ENCODE data around the gene ANKH.
A peak's percentile ranks its signal among the peaks of the same experiment; 100 is the strongest.

Gene ANKH

DNA sequence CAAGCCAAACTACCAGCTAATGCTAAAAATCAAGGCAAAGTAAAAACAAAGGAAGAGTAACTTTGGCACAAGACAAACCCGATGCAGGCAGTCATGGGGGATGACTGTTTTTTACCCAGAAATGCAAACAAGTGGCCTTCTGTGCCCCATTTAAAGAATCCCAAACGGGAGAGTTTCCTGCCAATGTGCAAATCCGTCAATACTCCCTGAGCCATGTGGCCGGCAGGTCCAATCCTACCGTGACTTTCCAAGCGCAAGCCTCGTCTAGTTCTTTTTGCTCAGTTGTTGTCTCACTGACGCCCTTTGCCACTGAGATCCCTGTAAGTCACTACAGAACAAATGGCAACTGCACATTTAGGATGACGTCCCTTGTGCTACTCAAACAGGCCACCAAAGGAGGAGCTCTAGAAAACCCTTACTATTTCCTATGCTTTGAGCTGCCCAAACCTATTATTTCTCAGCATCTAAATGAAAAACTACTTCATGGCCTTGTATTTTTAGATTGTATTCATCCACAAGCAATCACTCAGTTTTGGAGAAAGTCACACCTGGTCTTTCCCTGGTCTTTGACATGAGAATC, 163.7 kb downstream of the ANKH start:
- no peak for DNase-seq

DNA sequence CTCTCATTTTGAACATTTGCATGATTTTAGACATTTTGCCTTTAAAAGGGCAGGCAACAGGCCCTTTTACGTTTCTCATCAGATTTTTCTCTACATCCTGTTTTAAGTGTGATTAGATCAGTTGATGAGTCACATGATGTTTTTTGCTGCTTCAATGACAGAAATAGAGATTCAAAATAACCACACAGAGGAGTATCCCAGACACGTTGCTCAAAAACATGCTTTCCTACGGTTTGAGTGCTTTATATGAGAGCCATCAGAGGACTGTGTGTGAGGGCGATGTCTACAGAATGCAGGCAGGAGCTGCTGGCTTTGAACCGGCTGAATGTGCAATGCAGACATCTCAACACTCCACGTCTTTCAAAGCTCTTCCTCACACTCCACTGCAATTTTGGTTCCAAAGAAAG, 165.0 kb downstream of the ANKH start:
- peak in 1 of 4 experiments; percentile 25 for DNase-seq

DNA sequence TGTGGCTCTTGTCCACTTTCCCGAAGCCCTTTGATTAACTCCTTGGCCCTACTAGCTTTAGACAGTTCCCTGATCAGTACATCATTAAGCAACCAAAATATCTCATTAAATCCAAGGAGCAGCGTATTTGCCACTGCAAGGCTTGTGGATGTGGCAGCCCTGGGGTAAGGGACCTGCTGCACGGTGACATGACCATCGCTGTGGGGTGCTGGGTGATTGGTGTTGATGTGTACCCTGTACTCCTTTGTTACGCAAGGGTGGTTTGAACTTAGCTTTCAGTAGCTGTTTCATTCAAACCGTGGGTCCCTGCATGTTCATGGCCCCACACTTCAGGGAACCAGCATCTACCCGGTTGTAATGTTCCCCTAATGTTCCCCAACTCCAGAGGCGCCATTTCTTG, 166.0 kb downstream of the ANKH start:
- no peak for DNase-seq

DNA sequence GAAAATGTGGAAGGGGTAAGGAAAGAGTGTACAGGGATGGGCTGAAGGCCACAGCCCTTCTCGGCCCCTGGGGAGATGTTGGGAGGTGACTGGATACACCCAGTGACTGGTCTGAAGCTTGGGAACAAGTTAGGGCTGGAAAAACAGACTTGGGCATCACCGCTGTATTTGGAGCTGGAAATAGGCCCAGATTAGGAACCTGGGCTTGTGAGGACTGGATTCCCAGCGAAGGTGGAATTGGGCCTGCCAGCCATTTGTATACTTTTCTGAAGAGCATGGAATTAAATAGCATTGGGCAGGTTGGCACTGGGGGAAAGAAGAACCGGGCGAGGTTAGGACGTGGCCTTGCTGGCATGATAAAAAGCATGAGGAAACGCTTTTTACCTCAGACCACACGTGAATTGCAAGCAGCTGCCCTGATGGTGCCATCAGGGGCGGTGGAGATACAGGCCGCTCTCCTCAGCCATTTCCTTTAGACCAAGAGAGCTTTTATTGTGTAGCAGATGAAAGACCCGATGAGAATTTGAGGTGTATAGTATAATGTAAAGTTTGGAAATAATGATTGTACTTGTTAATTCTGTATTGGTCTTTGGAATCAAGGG, 169.2 kb downstream of the ANKH start:
- DNase-seq: no peak

DNA sequence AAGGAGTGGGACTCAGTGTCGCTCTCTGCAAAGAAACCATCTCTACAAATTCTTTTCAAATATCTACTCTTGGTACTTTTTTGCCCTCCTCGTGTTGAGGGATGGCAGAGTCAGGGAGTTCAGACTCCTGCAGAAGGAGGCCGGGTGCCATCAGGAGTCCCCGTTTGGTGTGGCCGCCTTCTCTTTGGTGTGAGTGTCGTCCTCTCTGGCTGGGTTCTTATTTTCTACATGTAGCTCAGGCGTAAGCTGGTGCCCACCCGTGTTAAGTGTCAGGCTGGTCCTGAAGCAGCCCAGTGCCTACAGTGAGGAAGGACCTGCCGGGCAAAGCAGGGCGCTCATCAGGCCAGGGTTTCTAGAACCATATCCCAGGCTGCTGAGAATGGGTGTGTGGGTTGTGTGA, 170.0 kb downstream of the ANKH start:
- no peak for DNase-seq

DNA sequence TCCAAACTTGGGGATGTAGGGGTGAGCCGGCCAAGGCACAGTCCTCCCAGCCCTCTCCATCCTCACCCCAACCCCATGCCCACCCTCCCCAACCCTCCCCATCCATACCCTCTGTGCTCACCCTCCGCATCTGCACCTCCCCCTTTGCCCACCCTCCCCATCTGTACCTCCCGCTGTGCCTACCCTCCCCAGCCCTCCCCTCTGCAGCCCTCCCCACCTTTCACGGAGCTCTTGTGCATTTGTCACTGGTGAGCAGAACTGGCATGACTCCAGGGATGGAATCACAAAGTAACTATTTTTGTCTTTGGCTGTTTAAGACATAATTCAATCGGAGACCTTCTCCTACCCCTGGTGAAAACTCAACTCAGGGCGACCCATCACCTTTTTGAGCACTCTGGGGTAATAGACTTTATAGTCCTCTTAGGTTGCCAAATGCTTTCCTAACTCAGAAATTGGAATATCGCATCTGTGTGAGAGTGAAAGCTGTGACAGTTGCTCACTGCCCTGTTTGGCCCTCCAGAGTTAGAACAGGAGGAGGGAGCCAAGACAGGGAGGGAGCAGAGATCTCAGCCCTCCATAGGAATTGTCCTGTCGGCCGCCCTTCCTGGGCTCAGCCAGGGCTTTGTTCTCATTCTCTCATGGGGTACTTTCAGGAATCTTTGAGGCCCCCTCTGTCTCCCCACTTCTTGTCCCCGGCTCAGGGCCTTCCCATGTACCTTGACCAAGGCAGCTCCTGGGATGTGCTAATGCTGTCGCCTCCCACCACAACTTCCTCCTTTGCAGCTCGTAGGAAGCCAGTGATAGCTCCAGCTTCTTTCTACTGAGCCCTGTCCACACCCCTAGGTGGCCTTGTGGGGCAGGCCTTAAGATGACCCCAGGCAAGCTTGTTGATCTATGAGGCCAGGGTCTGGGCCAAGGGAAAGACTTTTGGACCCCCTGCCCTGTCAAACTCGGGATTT, 170.8 kb downstream of the ANKH start:
- no peak for DNase-seq

DNA sequence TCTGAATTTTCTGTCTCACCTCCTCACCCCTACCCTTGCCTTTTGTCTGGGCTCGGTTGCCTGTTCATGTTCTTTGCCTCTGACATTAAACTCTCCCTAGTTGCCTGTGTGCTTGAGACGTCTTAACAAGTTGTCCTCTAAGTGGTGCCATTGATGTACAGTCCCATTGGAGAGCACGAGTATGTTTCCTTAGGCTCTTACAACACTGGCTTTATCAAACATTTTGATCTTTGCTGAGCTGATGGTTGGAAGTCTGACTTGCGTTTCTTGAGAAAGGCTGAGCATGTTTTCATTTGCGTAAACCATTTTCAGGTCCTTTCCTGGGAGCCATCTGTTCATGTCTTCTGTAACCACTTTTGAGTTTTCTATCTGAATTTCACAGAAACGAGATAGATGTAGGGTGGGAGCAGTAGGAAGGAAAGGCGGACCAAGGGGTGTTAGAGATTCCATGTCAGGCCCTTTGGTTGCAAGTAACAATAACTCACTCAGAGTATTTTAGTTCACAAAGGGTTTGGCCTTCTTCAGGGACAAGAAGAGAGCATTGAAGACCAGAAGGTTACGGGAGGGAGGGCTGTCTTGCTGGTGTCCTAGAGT, 171.7 kb downstream of the ANKH start:
- no peak for DNase-seq

DNA sequence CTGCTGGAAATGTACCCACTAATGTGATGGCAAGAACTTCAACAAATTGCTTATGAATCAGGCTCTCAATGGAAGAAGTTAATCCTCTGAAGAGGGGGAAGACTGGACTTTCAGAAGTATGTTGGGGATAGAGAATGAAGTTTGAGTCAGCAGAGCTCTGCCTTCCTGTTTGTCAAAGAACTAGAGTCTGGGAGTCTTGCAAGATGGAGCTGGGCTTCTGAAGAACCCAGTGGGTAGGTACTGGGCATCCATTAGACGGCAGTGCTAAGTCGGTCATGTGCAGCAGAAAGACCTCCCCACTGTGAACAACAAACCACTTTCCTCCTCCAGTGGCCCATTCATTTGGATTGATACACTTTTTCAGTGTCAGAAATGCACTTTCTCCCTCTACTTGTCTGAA, 172.4 kb downstream of the ANKH start:
- DNase-seq: no peak

DNA sequence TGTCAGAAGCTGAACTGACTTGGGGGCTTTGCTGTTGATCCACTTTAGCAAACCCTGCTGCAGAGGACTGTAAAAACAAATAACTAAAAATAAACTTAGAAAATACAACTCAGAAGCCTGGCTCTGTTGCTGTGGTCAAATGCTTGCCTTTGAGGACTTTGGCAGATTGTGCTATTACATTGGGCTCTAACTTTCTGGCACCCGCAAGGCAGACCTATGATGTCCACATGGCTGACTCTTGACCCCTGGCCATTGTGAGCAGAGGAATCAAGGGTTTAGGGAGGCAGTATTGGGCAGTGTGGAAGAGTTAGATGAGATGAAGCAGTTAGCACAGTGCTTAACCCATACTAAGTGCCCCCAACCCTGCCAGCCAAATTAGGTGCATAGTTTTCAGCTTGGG, 173.1 kb downstream of the ANKH start:
- no peak for DNase-seq

DNA sequence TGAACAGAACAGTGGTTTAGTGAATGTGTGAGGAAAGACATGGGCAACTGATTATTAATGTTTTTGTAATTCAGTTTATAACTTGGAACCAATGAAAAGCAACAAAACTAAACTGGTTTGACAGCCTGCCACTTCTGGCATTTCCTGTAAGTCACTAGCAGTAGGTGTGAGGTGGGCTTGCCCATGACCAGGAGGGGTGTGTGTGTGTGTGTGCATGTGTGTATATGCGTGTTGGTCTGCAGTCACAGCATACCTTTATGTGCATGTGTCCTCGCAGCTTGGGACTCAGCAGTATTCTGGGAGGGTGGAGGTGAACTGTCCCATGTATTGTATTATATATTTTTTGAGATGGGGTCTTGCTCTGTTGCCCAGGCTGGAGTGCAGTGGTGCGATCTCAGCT, 174.7 kb downstream of the ANKH start:
- no peak for DNase-seq

DNA sequence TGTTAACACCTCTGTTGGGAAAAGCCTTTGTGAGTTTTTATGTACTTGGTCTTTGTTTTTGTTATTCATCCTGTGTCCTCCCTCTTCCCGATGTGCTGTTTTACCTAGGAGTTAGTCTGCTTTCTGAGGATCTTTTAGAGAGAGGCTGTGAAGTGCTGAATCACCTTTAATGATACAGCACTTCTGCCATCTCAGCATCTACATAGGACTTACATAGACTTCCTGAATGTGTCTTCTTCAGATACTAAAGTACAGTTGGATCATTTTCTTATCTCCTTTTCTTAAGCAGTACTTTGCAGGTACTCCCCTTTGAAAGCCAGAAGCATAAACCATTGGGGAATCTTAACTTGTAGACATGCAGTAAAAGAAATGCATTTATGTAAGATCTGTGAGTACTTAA, 175.5 kb downstream of the ANKH start:
- no peak for DNase-seq

DNA sequence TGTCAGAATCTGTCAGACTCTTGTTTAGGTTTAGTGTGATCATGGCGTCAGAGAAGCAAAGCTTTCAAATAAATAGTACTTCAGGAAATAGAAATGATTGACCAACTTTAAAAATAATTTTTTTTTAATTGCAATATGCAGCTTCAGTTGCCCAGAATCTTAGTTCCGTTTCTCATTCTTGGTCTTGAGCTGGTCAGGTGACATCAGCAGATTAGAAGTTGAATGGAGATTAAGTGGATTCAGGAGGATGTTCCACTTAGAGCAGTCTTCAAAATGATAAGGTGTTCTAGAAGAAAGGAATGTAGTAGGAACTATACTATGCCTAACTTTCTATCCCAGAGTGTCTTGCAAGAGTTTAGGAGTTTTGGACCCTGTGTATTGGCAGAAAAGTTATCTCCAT, 176.4 kb downstream of the ANKH start:
- no peak for DNase-seq

DNA sequence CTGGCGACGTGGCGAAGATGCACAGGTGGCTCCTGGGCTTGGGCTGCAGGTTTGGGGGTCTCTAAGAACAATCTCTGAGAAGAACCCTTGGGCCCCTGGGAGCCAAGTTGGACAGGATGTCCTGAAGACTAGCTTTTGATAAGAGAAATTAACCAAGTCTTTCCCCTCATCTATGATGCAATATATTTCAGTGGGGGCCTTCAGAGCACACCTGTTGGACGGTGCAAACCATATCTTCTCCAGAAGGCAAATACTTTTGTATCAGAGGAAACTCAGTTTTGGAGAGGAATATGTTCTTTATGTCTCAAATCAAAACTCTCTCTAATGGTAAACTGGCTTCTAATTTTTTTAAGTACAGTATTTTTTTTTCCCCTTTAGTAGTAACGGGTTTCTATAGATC, 178.5 kb downstream of the ANKH start:
- no peak for DNase-seq

DNA sequence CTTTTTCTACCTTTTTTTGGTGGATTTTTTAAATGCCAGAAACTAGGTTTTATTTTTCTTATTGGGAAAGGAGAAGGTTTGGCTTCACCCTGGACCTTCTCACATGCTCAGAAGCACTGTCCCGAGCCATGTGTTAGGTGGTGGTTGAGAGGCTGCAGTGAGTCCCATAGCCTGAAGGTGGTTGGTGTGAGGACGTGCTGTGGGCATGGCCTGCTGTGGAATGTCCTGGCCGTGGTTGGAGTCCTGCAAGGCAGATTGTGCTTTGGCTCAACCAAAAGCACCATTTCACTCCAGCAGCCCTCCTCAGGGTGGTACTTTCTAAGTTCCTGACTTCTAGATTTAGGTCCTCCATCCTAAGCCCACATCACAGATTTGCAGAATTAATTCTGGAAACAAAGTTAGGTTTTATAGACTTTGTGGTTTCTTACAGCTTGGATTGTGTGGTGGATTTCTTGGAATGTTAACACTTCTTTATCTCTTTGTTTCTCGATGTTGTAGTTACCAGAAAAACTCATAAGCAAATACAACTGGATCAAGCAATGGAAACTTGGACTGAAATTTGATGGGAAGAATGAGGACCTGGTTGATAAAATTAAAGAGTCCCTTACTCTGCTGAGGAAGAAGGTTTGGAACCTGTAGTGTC, 184.4 kb downstream of the ANKH start:
- DNase-seq: no peak

DNA sequence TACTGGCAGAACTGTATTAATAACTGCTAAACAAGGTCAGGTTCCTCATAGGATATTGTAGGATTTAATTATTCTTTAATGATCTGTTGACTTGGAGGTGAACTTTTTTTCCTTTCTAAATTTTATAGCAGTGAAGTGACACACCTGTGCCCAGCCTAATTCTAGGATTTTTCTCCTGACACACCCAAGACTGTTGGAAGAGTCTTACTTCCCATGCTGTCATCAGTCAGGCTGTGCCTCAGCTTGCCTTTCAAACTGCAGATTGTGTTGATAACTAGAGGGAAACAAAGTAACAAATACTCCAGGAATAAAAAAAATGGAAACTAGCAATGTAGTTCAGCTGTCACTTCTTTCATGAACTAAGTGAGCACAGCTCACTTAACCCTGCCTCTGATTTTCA, 185.1 kb downstream of the ANKH start:
- DNase-seq: no peak

DNA sequence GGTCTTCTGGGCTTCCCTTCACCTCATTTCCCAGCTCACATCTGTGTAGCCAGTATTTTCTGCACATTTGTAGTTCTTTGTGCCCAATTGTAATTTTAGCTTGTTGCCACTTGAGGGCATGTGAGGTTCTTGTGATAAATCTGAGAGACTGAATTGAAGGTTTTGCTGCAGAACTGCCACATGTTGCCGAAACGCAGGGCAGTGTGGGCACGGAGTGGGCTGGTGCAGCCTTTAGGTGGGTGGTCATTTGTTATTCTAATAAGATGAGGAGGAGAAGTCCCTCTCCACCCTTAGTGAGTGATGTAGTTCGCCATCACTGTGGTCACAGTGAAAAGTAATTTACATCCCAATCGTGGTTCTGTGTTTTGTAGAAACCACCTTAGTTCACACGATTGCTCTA, 185.8 kb downstream of the ANKH start:
- DNase-seq: peak in 1 of 4 experiments; percentile 16

DNA sequence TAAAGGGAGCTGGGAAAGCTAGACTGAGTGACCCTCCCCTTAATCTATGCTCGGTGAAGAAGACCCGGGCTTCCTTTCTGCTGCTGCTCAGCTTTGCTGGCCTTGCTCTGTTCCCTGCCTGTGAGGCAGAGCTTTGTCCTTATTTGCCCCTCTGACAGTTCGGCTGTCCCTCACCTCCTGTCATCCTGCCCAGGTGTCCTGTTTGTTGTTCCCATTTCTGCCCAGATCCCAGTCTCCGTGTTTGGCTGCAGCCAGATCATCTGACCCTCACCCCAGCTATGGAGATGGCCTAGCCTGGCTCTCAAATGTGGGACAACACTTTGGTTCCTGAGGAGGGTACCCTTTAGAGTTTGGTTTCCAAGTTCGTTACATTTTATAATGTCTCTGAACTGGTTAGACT, 186.8 kb downstream of the ANKH start:
- DNase-seq: no peak

DNA sequence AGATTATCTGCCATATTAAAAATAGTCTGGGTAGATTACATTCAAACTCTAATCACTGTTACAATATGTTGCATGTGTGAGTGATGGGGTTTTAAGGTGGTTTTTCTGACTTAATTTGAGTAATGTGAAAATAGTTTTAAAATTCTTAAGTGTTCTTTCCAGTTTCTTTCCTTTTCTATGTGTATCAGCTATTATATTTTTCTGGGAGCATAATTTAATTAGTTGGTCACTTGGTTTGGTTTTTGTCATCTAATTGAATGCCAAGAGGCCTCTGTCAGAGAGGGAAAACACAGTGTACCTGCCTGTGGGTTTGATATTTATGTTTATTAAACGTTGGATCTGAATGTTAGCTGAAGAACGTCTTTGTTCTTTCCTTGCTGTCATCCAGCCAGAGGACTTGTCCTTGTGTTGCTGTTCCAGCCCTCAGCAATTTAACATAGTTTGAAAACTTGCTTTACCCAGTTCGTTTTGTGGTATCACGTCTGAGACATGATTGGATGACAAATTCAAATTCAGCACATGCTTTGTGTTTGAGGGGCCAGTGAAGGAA, 187.6 kb downstream of the ANKH start:
- DNase-seq: no peak

DNA sequence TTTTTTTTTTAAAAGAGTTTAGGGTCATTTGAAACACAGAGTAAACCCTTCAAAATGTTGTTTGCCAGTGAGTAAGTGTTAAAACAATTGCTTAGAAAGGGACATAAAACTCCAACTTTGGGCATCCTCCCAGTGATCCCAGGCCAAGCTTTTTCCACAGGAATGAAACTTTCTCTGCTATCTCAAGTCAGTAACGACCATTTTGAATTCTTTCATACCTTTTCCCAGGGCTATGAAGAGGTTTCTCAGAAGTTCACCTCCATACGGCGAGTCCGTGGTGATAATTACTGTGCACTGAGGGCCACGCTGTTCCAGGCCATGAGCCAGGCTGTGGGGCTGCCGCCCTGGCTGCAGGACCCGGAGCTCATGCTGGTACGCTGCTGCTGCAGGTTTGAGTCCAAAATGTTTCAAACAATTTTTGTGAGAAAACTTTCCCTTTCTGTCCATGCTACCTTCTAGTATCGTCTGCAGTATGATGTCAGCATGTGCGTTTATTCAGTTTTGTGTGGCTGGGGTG, 190.3 kb downstream of the ANKH start:
- DNase-seq: no peak

DNA sequence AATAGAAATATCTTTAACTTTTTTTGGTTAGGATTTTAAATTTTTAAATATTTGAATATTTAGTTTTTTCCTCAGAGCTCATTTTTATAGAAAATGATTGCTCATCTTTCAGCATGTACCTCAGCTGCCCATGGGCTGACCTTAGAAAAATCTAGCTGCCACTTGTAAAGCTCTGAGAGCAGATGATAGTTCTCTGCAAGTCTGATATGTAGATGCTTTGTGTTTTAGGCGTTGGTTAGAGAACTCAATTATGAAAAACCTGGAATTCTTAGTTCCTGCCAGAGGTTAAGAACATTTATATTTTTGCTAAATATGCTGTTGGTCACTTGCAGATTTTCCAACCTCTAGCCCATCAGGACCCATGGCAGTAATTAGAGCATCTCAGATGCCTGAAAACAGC, 192.0 kb downstream of the ANKH start:
- DNase-seq: no peak

DNA sequence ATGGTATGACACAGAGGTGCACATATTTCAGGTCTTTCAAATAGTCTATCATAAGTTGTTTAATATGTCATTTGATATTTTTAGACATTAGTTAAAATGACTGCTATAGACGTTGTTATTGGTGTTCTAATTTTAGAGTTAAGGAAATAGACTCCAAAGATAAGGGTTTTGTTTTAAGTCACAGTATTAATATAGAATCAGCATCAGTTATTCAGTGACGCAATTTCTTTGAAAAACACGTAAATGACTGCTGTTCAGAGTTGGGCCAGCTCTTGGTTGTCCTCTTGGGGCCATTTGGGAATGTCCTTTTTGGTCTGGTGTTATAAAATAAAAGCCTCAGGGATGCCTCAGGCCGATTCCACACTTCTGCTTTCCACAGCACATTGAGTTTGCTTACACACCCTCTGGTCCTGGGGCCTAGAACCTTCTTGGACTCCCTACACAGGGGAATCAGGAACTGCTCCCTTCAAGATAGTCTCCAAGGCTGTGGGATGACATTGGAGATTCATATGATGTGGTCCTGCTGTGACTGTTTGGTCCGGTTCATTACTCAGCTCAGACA, 192.7 kb downstream of the ANKH start:
- no peak for DNase-seq

DNA sequence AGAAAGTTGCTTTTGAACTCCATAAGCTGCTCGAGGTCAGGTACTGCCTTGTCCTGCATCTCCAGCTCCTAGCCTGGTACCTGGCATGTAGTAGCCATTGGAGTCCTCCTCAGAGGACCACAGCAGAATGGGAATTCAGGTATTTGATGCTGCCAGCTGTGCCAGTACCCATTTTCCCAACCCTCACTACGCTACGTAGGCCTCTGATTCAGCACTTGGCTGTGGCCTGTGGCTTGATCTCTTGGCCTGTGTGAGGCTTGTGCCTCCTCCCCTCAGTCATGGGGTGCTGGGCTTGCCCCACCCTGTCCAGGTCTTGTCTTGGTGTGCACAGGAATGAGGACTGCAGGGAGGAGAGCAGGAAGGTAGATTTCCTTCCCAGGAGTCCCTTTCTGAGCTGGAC, 195.3 kb downstream of the ANKH start:
- DNase-seq: no peak

Data from activated naive CD4-positive, alpha-beta T cell (primary cell).